Esophagus mucosa (tissue), 1 donor: ENCODE results near the gene AMOT. TPM values are rescaled to one million over a fixed set of nuclear protein-coding genes. Genes with fewer than 3 reads are reported as not detected.

Experiments
- ATAC-seq: fragments of 200-7000 bp; cut with Tn5 transposase; one replicate; pipeline ENCODE4 v1.9.1; 2020
- total RNA-seq: library from RNA; stranded (reverse); gene quantifications from one replicate; pipeline ENCODE4 v1.2.4, GENCODE V29; 2023
- donor health status: DM: yes; HTN: yes; CAD: no.

The AMOT gene
- total RNA-seq, 1 donor from 2014 or later: 3.3 TPM

- no peak for ATAC-seq
These were observed 108.8 kb downstream of the AMOT start for GRCh38 chrX:112731793-112732192.

Other genes starting within 250 kb of the AMOT start
- gene LHFPL1, start 160.9 kb downstream of the AMOT start, total RNA-seq: 0.20 TPM